GM12878 (cell line): ENCODE results near the gene ANKRD62. TPM values are rescaled to one million over a fixed set of nuclear protein-coding genes. Genes with fewer than 3 reads are reported as not detected.
"Not testable (repeated sequence)": the region's sequence is repeated elsewhere in the genome, so short reads cannot be mapped to it uniquely, and the experiment has no call there.

Experiments used
- ATAC-seq: fragments of 200-7000 bp; cut with Tn5 transposase; 3 replicates; pipeline ENCODE4 v1.9.1; 2020; ENCODE audit warnings: mild to moderate bottlenecking, moderate library complexity
- BruUV-seq: library from RNA; stranded (reverse); fragments of 400-500 nt; replicated peaks from 2 replicates; lab custom pipeline; 2021; lab: Mats Ljungman, UMichigan
- CTCF ChIA-PET: fragments of 300-600 bp; sonication (Branson Sonifier 250); formaldehyde crosslinking; extraction: SDS; loops from one replicate; lab custom pipeline; 2021; ENCODE audit warnings: inconsistent platforms; lab: Yijun Ruan, JAX
- POLR2A ChIA-PET: fragments of 350-600 bp; formaldehyde crosslinking; extraction: SDS; loops from one replicate; lab custom pipeline; 2021; ENCODE audit warnings: inconsistent platforms; lab: Charles Lee
- RAD21 ChIA-PET: fragments of 300-600 bp; sonication (Branson Sonifier 250); formaldehyde crosslinking; loops from one replicate; lab custom pipeline; 2023; ENCODE audit warnings: antibody characterized with exemption; ENCODE audit not compliant: unreplicated experiment; lab: Charles Lee
- SMC1A ChIA-PET: fragments of 300-600 bp; sonication (Branson Sonifier 250); formaldehyde crosslinking; loops from one replicate; lab custom pipeline; 2023; ENCODE audit not compliant: unreplicated experiment, uncharacterized antibody; lab: Charles Lee
- DNase-seq: peaks from one replicate; pipeline ENCODE4 v3.0.0-alpha.2; 2011; ENCODE audit warnings: low read depth, low spot score
- FAIRE-seq: peaks from 3 replicates; lab custom pipeline; 2011; peaks lifted over from hg19 to GRCh38; lab: Jason Lieb, UNC
- H2AFZ ChIP-seq: 2 replicates; pipeline ENCODE4 v1.6.0; 2011; ENCODE audit warnings: low read depth, low read length, control low read depth; ENCODE audit not compliant: control insufficient read depth
- H3K27ac ChIP-seq: 2 replicates; pipeline ENCODE4 v1.5.1; 2011; ENCODE audit warnings: control low read depth; ENCODE audit not compliant: control insufficient read depth, insufficient read depth
- H3K27me3 ChIP-seq, 2 experiments: replicated peaks in 1 of 2; 2 replicates each; pipeline versions ENCODE4 v1.6.0 to v1.6.1; 2011; ENCODE audit warnings: low read length in 1 of 2; ENCODE audit not compliant: control insufficient read depth in 2 of 2, insufficient read depth in 2 of 2
- H3K36me3 ChIP-seq, 2 experiments: 2 replicates each; pipeline ENCODE4 v1.5.1; 2011; ENCODE audit warnings: low read length in 1 of 2; ENCODE audit not compliant: control insufficient read depth in 2 of 2, insufficient read depth in 2 of 2
- H3K4me1 ChIP-seq: 2 replicates; pipeline ENCODE4 v1.6.1; 2011; ENCODE audit warnings: mild to moderate bottlenecking, low read length, moderate library complexity, mixed read lengths; ENCODE audit not compliant: control insufficient read depth, insufficient read depth
- H3K4me2 ChIP-seq: 2 replicates; pipeline ENCODE4 v1.6.0; 2011; ENCODE audit warnings: control low read depth; ENCODE audit not compliant: control insufficient read depth, insufficient read depth
- H3K4me3 ChIP-seq: fragments of 200-600 bp; sonication (generic); 2 replicates; pipeline ENCODE4 v1.5.1; 2016
- H3K79me2 ChIP-seq: 2 replicates; pipeline ENCODE4 v1.6.0; 2011; ENCODE audit warnings: low read length; ENCODE audit not compliant: control insufficient read depth, insufficient read depth
- H3K9ac ChIP-seq: 2 replicates; pipeline ENCODE4 v1.8.0; 2011; ENCODE audit warnings: low read length, control low read depth, mixed read lengths; ENCODE audit not compliant: control insufficient read depth, insufficient read depth
- H3K9me3 ChIP-seq: replicated peaks from 3 replicates; pipeline ENCODE4 v1.5.1; 2011; ENCODE audit warnings: mild to moderate bottlenecking, low read length; ENCODE audit not compliant: control insufficient read depth, insufficient read depth
- H4K20me1 ChIP-seq: 2 replicates; pipeline ENCODE4 v1.6.0; 2011; ENCODE audit not compliant: control insufficient read depth, insufficient read depth
- ATF7 ChIP-seq: fragments of 450-650 bp; IDR thresholded peaks from 2 replicates; pipeline ENCODE4 v1.6.1; 2016; ENCODE audit warnings: low read depth, mild to moderate bottlenecking
- WGBS: methylation state at CpG from one replicate; pipeline ENCODE4 v1.1.6; 2016; ENCODE audit warnings: low lambda C conversion rate; ENCODE audit not compliant: insufficient replicate concordance, insufficient coverage; ENCODE audit errors: missing lambda C conversion rate; 5-methylcytosine and 5-hydroxymethylcytosine counted together
- in situ Hi-C: fragments of 300-500 bp; cut with MboI; formaldehyde crosslinking; loops from 9 replicates; pipeline ENCODE4 v1.14.3; 2018; ENCODE audit warnings: mixed read lengths
- intact Hi-C: fragments of 100-400 bp; cut with micrococcal nuclease; formaldehyde crosslinking; loops from one replicate; pipeline ENCODE4 v1.14.2; 2022; ENCODE audit not compliant: unreplicated experiment
- polyA plus RNA-seq, 11 experiments: library from polyadenylated mRNA; depleted of rRNA in 4 of 11; unstranded in 6 of 11; stranded (reverse) in 5 of 11; fragments of >200 nt; fragmentation: Nextera tagmentation in 4 of 11; fragmentation: Illumina TruSeq in 1 of 11; extraction: Ambion mirVana in 4 of 11; extraction: Trizol in 1 of 11; gene quantifications; 1 replicate in 1 of 11; 2 replicates in 10 of 11; pipeline versions ENCODE4 v1.2.1 to v1.2.3, GENCODE V29; 2011 to 2016; ENCODE audit warnings: inconsistent platforms in 2 of 11, missing spikeins in 2 of 11, low read depth in 1 of 11
- total RNA-seq, 4 experiments: library from RNA; depleted of rRNA in 3 of 4; stranded (reverse); fragments of >200 nt in 3 of 4; fragmentation: Illumina TruSeq in 1 of 4; extraction: Trizol in 1 of 4; gene quantifications; 2 replicates each; pipeline versions ENCODE4 v1.2.1 to v1.2.3, GENCODE V29; 2013 to 2021

The ANKRD62 gene
- total and polyA plus RNA-seq, 10 of the 15 experiments (the other 5 are each of a cell fraction or from before 2014, with no cell fraction given): not detected

DNA sequence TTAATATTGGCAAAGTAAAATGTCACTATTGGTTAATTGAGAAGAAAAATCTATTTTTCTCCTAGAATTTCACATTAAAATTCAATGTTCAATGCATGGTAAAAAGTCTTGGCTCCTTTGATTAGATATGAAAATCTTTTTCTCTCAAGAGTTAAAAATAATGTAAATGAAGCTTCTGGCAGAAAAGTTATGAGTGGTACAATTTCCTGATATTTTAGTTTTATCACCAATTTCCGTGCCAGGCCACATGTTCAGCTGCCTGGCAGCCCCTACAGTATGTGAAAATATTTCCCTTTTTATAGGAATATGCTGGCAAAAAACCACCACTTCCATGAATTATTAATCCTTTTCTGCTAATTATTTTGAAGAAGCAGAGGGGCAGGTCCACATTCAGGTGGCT, 22.6 kb upstream of the ANKRD62 start:
- BruUV-seq, RAD21 ChIA-PET, H3K4me1 ChIP-seq, DNase-seq, H3K4me2 ChIP-seq, H4K20me1 ChIP-seq, CTCF ChIA-PET, H3K9me3 ChIP-seq, FAIRE-seq, H3K27ac ChIP-seq, SMC1A ChIA-PET, H3K79me2 ChIP-seq, intact Hi-C loops, H3K27me3 ChIP-seq, H3K4me3 ChIP-seq, H3K36me3 ChIP-seq, POLR2A ChIA-PET, H3K9ac ChIP-seq, ATAC-seq, in situ Hi-C loops, H2AFZ ChIP-seq: not testable (repeated sequence)
- 20% methylated on average over 1 of the region's 1 CpG for WGBS

DNA sequence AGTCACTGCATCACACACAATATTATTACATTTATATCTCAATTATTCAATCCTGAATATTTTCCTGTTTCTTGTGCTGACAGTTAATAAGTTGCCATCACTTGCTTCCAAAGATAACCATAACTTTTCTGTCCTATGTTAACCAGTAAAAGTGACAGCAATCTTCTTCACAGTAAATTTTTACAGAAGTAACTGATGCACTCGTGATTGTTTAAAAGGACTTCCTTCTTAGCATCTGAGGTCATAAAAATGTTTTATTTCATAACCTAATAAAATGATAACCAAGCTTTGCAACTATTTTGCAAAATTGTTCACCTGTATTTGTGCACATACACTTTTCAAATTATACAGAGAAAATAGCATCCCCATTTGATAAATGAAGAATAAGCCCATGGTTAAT, 20.6 kb upstream of the ANKRD62 start:
- Histone ChIP-seq H3K36me3 (no peaks in the 10 kb centered on the region), H3K27me3 (no peaks in the 10 kb centered on the region; a peak in 1 of 4 replicates), H3K27ac (no peak overlapping the region), H3K9me3 (no peaks in the 10 kb centered on the region), H4K20me1 (no peaks in the 10 kb centered on the region), H2AFZ (no peak overlapping the region), H3K4me2 (no peak overlapping the region), H3K4me3 (no peak overlapping the region), H3K9ac (no peak overlapping the region), H3K4me1 (no peaks in the 10 kb centered on the region), H3K79me2 (no peaks in the 10 kb centered on the region)
- no TSS peak for BruUV-seq
- no peak for DNase-seq
- ChIA-PET POLR2A (no interaction called here), SMC1A (no interaction called here), CTCF (no interaction called here), RAD21 (no interaction called here)
- no peak for TF ChIP-seq ATF7
- in situ Hi-C loops: no loop called here
- 0% methylated on average over 1 of the region's 1 CpG for WGBS
- FAIRE-seq: no peak
- no peak for ATAC-seq
- intact Hi-C loops: no loop called here
